ENCODE measurements around the gene ADAP2.
"Not testable (repeated sequence)": the region's sequence is repeated elsewhere in the genome, so short reads cannot be mapped to it uniquely, and the experiment has no call there.

The ADAP2 gene

DNA sequence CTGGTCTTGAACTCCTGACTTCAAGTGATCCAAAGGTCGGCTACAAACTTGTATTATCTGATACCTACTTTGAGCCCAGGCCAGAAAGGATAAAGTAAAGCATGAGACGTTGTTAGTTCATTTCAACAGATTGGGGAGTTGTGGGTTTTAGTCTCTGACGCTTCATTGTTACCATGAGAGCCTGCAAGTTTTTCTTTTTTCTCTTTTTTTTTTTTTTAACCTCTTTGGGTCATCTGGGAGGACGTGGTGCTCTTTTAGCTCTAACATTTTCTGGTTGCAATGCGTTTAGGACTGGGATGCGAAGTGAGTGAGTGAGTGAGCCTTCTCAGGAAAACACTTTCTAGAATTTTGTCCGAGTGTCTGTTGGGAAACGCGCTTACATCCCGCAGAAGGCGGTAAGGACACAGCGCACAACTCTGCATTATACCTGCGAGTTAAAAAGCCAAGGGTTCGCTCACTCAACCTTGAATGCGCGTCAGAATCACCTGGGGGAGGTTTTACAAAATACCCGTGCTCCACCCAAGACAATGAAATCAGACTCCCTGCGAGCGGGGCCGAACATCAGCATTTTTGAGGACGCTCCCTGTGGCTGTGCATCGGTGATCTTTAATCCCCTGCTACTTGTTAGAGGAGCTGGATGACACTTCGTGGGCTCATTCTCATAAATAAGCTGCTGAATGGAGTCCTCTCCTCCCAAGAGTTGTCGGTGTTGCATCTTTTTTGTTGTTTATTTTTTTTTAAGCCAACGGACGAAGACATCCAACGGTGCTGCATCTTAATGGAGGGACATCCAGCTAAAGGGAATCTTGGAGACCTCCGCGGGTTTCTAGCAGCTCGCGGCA is 48.5 kb downstream of the ADAP2 start:
- DNase-seq (ENCODE audit: low read depth, low spot score), result no peak

DNA sequence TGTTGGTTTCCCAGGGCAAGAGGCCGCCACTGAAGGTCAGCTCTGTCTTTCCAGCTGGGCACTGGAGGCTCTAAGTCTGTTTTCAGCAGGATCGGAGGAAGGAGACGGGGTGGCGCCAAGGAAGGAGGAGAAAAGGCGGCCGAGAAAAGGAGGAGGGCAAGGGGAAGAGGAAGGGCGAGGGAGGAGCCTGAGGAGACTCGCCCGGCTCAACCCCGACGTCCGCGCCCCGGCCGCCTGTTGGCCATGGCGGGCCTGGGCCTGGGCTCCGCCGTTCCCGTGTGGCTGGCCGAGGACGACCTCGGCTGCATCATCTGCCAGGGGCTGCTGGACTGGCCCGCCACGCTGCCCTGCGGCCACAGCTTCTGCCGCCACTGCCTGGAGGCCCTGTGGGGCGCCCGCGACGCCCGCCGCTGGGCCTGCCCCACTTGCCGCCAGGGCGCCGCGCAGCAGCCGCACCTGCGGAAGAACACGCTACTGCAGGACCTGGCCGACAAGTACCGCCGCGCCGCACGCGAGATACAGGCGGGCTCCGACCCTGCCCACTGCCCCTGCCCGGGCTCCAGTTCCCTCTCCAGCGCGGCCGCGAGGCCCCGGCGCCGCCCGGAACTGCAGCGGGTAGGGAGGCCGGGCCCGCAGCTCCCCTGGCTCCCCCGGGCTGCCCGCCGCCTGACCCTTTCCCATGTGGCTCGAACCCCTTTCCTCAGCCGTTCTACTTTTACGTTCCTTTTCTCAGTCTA is 49.3 kb downstream of the ADAP2 start, which contains the start of gene RNF135:
Gene RNF135 (plus strand): TSS at position 209 of the 737 bp plus-strand sequence. CDS start 35 bp downstream, at position 244.
- peak; percentile 10 for DNase-seq (ENCODE audit: low read depth, low spot score)

DNA sequence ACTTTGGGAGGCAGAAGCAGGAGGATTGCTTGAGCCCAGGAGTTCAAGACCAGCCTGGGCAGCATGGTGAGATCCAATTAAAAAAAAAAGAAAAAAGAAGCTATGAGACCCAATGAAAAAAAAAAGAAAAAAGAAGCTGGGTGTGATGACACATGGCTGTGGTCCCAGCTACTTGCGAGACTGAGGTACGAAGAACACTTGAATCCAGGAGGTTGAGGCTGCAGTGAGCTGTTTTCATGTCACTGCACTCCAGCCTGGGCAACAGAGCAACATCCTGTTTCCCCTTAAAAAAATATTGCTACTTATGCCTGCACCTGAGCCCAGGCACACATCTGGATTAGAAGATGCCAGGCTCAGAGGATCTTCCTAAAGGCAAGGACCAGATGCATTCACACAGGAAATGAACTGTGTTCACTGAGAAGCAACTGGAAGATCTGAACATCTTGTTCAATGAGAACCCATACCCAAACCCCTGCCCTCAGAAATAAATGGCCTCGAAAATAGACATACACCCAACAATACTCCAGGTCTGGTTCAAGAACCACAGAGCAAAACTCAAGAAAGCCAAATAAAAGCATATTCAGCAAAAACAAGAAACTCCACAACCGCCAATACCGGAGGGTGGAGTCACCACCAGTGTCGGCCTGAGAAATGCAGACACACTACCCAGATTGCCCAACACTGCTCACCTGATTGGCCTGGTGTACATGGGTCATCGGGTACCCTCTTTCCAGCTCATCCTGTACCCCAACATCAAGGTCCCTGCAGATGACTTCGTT is 53.5 kb downstream of the ADAP2 start:
- DNase-seq (ENCODE audit: low read depth, low spot score), result no peak

DNA sequence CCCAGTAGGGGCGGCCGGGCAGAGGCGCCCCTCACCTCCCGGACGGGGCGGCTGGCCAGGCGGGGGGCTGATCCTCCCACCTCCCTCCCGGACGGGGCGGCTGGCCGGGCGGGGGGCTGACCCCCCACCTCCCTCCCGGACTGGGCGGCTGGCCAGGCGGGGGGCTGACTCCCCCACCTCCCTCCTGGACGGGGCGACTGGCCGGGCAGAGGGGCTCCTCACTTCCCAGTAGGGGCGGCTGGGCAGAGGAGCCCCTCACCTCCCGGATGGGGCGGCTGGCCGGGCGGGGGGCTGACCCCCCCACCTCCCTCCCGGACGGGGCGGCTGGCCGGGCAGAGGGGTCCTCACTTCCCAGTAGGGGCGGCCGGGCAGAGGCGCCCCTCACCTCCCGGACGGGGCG is 58.2 kb downstream of the ADAP2 start:
- DNase-seq (ENCODE audit: low read depth, low spot score), result not testable (repeated sequence)

DNA sequence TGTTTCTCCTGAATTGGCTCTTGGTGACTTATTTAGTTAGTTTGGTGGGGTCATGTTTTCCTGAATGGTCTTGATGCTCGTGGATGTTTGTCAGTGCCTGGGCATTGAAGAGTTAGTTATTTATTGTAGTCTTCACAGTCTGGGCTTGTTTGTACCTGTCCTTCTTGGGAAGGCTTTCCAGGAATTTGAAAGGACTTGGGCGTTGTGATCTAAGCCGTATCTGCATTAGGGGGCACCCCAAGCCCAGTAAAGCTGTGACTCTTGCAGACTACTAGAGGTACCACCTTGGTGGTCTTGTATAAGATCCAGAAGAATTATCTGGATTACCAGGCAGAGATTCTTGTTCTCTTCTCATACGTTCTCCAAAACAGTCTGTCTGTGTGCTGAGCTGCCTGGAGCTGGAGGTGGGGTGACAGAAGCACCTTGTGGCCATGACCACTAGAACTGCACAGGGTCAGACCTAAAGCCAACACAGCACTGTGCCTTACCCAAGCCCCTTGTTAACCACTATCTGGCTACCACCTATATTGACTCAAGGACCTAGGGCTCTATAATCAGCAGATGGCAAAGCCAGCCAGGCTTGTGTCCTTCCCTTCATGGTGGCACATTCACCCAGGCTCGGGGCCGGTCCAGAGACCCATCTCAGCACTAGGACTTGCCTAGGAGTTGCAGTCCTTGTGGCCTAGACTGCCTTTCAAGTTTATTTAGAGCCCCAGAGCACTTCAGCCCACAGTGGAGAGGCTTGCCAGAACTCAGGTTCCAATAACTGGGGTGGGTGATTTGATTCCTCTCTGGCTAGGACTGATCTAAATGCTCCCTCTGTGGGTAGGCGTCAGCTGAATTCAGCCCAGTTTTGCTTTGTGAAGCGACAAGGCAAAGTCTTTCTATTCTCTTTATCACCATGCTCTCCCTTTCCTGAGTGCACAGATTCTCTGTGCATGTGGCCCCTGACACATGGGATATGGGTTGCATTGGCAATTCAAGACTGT is 60.1 kb downstream of the ADAP2 start:
- no peak for DNase-seq (ENCODE audit: low read depth, low spot score)

DNA sequence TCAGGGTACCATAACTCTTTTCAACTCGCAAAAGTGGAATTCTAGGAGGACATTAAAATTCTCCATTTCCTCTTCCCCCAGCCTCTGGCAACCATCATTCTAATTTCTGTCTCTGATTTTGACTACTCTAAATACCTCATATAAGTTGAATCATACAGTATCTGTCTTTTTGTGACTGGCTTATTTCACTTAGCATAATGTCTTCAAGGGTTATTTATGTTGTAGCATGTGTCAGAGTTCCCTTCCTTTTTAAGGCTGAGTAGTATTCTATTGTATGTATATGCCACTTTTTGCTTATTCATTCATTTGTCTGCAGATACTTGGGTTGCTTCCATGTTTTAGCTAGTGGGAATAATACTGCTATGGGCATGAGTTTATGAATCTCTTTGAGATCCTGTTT is 61.1 kb downstream of the ADAP2 start:
- no peak for DNase-seq (ENCODE audit: low read depth, low spot score)

DNA sequence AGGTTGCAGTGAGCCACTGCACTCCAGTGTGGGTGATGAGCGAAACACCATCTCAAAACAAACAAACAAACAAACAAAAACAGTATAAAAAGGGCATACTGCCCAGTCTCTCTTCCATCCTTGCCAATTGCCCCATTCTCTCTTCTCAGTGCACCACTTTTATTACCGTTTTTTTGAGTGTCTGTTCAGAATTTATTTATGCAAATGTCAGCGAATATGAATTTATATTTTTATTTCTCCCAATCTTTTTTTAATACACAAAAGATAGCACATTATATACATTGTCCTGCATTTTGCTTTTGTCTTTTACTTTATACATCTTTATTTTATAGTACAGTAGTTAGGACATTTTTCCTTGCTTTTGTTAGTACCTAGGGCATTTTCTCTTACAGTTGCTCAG is 68.7 kb downstream of the ADAP2 start:
- no peak for DNase-seq (ENCODE audit: low read depth, low spot score)

DNA sequence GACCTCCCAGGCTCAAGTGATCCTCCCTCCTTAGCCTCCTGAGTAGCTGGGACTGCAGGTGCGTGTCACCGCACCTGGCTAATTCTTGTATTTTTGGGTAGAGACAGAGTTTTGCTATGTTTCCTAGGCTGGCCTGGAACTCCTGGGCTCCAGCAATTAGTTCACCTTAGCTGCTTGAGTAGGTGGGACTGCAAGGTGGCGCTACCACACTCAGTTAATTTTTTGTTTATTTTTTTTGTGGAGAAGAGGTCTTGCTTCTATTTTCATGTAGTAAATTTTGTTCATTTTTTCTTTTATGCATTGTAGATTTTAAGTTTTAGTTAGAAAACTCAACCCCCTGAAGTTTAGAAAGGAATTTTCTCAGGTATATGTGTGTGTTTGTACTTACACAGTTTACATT is 70.8 kb downstream of the ADAP2 start:
- DNase-seq (ENCODE audit: low read depth, low spot score), result no peak

DNA sequence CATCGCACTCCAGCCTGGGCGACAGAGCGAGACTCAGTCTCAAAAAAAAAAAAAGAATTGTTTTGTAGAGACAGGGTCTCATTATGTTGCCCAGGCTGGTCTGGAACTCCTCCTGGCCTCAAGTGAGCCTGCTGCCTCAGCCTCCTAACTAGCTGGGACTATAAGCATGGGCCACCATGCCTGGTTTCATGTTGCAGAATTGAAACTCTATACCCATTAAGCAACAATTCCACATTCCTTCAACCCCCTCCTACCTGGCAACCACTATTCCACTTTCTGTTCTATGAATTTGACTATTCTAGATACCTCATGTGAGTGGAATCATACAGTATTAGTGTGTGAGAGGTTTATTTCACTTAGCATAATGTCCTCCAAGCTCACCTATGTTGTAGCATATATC is 73.6 kb downstream of the ADAP2 start:
- DNase-seq (ENCODE audit: low read depth, low spot score), result no peak

DNA sequence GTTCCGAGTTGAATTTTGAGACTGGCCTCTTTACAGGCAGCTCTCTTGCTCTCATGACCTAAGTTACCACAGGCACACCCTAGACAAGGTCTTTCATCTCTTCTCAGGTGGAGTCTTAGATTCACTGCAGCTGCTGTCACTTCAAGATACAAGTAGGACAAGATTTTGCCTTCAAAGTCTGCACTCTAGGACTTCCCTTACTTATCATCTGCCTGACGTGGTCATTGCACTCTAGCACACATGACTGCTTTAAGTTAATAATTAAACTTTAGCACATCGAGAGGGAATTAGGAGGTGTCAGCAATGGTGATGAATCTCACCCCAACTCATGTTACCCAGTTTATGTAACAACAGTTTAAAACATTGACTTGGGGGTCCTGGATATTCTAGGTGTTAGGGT is 74.7 kb downstream of the ADAP2 start:
- no peak for DNase-seq (ENCODE audit: low read depth, low spot score)

DNA sequence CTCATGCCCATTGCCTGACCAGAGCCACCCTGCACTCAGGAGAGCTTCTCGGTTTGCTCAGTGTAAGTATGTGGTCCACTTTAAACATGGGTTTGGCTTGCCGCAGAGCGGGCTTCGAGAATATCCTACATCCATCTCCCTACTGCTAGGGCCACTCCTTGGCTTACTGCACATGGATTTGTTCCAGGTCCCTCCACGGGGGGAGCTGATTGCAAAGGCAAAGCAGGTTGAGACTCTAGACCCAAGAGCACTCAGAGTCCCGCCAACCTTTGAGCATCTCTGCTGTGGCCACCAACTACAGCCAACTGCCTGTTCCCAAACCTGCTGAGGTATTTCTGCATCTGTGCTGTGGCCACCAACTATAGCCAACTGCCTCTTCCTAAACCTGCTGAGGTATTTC is 75.5 kb downstream of the ADAP2 start:
- no peak for DNase-seq (ENCODE audit: low read depth, low spot score)

DNA sequence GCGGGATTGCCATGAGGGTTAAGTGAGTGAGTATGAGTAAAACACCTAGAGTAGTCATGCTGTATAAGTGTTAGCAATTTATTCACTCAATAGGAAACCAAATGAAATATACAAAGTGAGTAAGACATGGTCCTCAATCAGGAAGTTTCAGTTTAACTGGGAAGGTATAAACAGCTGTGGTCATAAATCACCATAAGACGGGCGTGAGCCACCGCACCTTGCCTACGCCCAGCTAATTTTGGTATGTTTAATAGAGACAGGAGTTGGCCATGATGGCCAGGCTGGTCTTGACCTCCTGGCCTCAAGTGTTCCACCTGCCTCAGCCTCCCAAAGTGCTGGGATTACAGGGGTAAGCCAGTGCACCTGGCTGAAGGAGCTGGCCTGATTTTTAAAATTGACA is 76.1 kb downstream of the ADAP2 start:
- no peak for DNase-seq (ENCODE audit: low read depth, low spot score)

DNA sequence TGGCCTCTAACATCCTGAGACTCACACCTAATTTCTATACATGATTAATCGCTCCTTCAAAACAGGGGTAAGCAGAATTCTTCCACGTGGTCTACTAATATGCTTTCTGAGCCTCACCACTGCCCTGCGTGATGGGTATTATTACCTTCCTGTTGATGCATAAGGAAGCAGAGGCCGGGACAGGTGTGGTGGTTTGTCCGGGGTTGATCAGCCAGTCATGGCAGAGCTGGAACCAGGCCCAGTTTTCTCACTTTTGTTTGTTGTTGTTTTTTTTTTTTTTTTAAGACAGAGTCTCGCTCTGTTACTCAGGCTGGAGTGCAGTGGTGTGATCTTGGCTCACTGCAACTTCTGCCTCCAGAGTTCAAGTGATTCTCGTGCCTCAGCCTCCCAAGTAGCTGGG is 80.3 kb downstream of the ADAP2 start:
- DNase-seq (ENCODE audit: low read depth, low spot score), result no peak

DNA sequence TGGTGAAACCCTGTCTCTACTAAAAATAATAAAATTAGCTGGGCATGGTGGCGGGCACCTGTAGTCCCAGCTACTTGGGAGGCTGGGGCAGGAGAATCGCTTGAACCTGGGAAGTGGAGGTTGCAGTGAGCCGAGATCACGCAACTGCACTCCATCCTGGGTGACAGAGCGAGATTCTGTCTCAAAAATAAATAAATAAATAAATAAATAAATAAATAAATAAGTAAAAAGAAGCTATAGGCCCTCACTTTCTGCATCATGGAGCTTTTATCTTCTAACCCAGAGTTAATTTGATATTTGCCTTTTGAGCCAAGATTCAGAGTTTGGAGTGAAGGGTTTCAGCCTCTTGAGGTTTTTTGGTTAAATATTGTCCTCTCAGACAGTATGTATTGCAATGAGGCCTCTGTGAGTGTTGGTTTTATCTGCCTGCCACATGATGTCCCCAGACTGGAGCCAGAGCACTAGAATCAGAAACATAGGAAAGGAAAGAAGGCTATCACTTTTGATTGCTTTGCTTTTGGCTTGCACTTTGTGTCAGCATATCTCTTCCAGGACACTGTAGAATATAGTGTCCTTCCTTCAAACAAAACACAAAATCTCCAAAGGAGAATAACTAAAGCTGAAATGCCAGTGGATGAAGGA is 81.6 kb downstream of the ADAP2 start:
- no peak for DNase-seq (ENCODE audit: low read depth, low spot score)

DNA sequence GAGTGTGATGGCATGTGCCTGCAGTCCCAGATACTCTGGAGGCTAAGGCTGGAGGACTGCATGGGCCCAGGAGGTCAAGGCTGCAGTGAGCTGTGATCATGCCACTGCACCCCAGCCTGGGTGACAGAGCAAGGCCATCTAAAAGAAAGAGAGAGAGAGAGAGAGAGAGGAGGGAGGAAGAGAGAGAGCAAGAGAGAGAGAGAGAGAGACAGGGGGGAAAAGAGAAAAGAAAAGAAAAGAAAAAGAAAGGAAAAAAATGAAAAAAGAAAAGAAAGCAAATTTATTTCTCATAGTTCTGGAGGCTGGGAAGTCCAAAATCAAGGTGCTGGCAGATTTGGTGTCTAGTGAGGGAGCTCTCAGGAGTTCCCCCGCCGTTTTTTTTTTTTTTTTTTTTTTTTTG is 82.4 kb downstream of the ADAP2 start:
- DNase-seq (ENCODE audit: low read depth, low spot score), result no peak

DNA sequence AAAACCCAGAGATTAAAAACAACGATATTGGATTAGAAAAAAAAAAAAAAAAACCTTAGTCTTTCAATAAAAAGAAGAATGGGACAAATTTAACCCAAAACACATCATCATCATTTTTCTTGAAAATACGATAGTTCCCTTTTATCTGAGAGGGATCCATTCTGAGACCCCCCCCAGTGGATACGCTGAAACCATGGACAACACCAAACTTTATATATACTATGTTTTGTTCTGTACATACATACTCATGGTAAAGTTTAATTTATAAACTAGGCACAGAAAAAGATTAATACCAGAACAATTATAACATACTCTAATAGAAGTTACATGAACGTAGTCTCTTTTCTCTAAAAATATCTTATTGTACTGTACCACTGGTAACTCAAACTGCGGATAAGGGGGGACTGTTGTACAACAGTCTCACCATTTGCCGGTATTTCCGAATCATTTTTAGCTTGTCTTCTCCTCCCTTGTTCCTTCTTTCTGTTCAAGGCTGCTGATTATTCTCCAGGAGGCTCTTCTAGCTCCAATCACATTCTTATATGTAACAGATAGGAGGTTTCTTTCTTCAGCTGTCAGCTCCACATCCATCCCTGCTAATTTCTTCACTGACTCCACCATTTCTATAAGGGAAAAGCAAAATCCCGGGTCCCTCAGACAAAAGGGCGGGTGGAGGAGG is 86.1 kb downstream of the ADAP2 start:
- DNase-seq (ENCODE audit: low read depth, low spot score), result no peak

DNA sequence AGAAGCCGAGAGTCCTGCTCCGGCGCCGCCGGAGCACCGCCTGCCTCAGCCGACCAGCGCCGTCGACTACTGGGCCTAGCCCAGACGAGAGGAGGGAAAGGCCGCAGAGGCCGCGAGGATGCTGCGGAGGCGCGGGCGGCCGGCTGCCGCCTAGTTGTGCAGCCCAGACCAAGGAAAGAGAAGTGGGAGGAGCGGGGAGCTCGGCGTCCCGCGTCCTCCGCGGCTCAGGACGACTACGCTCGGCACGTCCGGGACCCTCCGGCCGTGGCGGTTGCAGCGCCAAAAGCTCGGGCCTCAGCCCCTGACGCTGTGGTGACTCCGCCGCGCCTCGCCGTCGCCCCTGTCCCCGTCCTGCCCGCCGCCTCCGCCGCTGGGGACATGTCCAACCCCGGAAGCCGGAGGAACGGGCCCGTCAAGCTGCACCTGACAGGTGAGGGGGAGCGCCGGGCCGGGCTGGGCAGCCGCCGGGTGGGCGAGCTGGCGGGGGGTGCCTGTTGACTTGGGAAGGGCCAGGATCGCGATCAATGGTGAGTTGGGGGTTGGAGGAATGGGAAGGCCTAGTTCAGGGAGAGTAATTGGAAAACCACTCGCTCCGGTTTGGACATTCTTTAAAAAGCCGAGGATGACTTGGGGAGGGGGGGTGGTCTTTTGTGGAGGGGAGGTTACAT is 86.8 kb downstream of the ADAP2 start:
- peak; percentile 5 for DNase-seq (ENCODE audit: low read depth, low spot score)
